Karpas-422 (cell line): ENCODE results near the gene CHCHD4. TPM values are rescaled to one million over a fixed set of nuclear protein-coding genes. Genes with fewer than 3 reads are reported as not detected.

ENCODE experiments used
- total RNA-seq: library from RNA; depleted of rRNA; stranded (reverse); fragments of >200 nt; shearing (Covaris generic); gene quantifications from 2 replicates; pipeline ENCODE4 v1.2.3, GENCODE V29; 2014; ENCODE audit warnings: low replicate concordance; rRNA removed

The CHCHD4 gene
- total RNA-seq, 1 experiment from 2014 or later, result 19.7 TPM

Other genes starting within 250 kb of the CHCHD4 start
- not detected in 2 replicates for gene WNT7A, start 244.8 kb downstream of the CHCHD4 start, total RNA-seq
- gene TMEM43, start 182 bp upstream of the CHCHD4 start, total RNA-seq, result 28.4 and 31.9 TPM in 2 replicates
- 30.3 and 38.0 TPM in 2 replicates for gene XPC, start 53.7 kb upstream of the CHCHD4 start, total RNA-seq
- 13.8 and 14.2 TPM in 2 replicates for gene LSM3, start 53.9 kb upstream of the CHCHD4 start, total RNA-seq